AG04450 (cell line): ENCODE data around the gene DPYSL5. TPM values are rescaled to one million over a fixed set of nuclear protein-coding genes. Genes with fewer than 3 reads are reported as not detected.

Source experiments
- CTCF ChIA-PET: fragments of 300-600, 350-600 bp; formaldehyde crosslinking; extraction: SDS; loops from one replicate; lab custom pipeline; 2022; ENCODE audit warnings: antibody characterized with exemption, inconsistent platforms; lab: Charles Lee
- POLR2A ChIA-PET: fragments of 350-600 bp; formaldehyde crosslinking; extraction: SDS; loops from one replicate; lab custom pipeline; 2021; ENCODE audit warnings: antibody characterized with exemption, inconsistent platforms; lab: Yijun Ruan, JAX
- DNase-seq: peaks from one replicate; pipeline ENCODE4 v3.0.0-alpha.2; 2011; ENCODE audit warnings: low read depth, low spot score
- H3K27ac ChIP-seq: one replicate; pipeline ENCODE4 v1.5.1; 2012; ENCODE audit warnings: low read depth, low read length, control low read depth
- H3K27me3 ChIP-seq: one replicate; pipeline ENCODE4 v1.6.0; 2012; ENCODE audit warnings: low read length; ENCODE audit not compliant: control insufficient read depth, insufficient read depth
- H3K4me3 ChIP-seq: 2 replicates; pipeline ENCODE4 v1.5.1; 2011; ENCODE audit warnings: mild to moderate bottlenecking, low read depth, low read length, control low read depth
- H3K9me3 ChIP-seq: 2 replicates; pipeline ENCODE4 v1.5.1; 2012; ENCODE audit warnings: low read length; ENCODE audit not compliant: control insufficient read depth, insufficient read depth
- polyA plus RNA-seq: library from polyadenylated mRNA; depleted of rRNA; stranded (reverse); fragments of >200 nt; gene quantifications from 2 replicates; pipeline ENCODE4 v1.2.3, GENCODE V29; 2011
- TF ChIP-seq, protein P1 (sequence below): IDR thresholded peaks from 2 replicates; pipeline ENCODE4 v1.5.1; 2011; ENCODE audit warnings: low read depth, low read length, control low read depth, inconsistent platforms

DPYSL5 gene
- polyA plus RNA-seq, 1 experiment = not detected

DNA sequence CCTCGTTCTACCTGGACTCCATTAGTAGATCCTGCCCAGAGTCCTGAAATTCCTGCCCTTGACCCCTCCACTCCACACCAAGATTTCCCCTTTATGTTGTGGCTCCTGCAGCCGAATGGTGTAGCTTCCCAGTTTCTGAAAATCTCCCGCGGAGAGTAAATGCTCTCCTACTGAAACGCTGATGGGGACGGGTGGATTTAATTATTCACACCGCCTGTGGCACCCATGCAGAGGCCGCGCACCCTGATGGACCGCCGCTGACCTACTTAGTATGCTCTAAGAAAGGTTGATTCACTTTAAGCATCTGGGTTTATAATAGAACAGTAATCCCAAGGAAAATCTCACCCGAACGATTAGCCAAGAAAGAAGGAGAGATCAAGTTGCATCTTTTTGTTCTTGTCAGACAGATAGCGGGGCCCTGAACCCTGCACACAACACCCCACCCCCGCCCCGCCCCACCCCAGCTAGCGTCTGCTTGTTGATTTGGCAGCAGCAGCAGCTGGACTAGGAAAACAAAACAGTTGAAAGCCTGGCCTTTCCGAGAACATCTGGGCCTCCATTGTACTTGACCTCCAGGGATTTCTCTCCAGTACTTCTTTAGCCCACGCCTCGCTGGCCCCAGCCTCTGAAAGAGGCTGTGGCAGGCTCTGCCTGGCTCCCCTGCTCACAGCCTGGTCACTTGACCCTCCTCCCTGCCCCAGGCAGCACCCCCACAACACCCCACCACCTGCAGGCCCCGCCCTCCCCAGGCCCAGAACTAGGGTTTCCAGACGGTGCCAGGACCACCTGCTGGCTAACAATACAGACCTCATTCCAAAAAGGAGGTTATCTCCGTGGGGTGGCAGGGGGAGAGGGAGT, 53.6 kb downstream of the DPYSL5 start:
- TF ChIP-seq, protein P1, sequence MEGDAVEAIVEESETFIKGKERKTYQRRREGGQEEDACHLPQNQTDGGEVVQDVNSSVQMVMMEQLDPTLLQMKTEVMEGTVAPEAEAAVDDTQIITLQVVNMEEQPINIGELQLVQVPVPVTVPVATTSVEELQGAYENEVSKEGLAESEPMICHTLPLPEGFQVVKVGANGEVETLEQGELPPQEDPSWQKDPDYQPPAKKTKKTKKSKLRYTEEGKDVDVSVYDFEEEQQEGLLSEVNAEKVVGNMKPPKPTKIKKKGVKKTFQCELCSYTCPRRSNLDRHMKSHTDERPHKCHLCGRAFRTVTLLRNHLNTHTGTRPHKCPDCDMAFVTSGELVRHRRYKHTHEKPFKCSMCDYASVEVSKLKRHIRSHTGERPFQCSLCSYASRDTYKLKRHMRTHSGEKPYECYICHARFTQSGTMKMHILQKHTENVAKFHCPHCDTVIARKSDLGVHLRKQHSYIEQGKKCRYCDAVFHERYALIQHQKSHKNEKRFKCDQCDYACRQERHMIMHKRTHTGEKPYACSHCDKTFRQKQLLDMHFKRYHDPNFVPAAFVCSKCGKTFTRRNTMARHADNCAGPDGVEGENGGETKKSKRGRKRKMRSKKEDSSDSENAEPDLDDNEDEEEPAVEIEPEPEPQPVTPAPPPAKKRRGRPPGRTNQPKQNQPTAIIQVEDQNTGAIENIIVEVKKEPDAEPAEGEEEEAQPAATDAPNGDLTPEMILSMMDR = no peak
- no peak for DNase-seq
- CTCF ChIA-PET = no interaction called here
- Histone ChIP-seq H3K4me3 (no peak overlapping the region), H3K27me3 (peaks cover 48% of the 10 kb centered on the region), H3K27ac (no peak overlapping the region), H3K9me3 (no peaks in the 10 kb centered on the region)
- POLR2A ChIA-PET = no interaction called here

DNA sequence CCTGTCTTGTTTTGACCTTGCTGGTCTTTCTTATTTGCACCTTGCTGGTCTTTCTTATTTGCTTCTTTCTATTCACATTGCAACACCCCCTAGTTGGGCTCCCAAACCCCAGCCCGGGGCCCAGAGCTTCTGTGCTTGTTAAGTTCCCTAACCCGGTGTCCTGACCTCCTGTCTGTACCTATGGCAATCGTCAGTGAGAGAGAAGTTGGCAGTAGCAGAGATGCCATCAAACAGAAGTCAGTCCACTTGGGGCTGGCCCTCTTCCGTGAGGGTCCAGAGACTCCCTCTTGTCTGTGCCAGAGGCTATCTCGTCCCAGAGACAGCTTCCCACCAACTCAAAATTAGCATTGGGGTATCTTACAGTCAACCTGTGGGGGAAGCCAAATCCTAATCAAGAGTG, 55.7 kb downstream of the DPYSL5 start:
- CTCF ChIA-PET = no interaction called here
- Histone ChIP-seq H3K9me3 (no peaks in the 10 kb centered on the region), H3K4me3 (no peak overlapping the region), H3K27me3 (peaks cover 52% of the 10 kb centered on the region), H3K27ac (no peak overlapping the region)
- POLR2A ChIA-PET = no interaction called here
- TF ChIP-seq, protein P1 = no peak
- no peak for DNase-seq

DNA sequence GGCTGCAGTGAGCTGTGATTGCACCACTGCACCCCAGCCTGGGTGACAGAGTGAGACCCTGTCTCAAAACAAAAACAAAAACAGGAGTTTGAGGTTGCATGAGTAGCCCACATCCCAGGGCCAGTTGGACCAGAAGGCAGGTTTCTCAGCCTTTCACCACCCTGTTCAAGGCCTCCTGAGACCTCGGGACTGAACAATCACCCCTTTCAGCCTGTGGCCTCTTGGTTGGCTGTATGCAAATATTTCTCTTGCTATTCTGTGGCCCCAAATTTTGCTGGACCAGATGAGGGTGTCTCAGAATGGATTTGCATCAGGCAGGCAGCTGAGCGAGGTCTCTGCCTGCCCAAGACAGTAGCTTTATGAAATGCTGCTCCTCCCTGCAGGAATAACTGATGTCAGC, 56.9 kb downstream of the DPYSL5 start:
- DNase-seq = no peak
- TF ChIP-seq, protein P1 = no peak
- H3K9me3 ChIP-seq = no peaks in the 10 kb centered on the region
- ChIA-PET POLR2A (no interaction called here), CTCF (no interaction called here)
- H3K27me3 ChIP-seq = peaks cover 59% of the 10 kb centered on the region
- no peak overlapping the region for H3K4me3 ChIP-seq
- no peak overlapping the region for H3K27ac ChIP-seq

DNA sequence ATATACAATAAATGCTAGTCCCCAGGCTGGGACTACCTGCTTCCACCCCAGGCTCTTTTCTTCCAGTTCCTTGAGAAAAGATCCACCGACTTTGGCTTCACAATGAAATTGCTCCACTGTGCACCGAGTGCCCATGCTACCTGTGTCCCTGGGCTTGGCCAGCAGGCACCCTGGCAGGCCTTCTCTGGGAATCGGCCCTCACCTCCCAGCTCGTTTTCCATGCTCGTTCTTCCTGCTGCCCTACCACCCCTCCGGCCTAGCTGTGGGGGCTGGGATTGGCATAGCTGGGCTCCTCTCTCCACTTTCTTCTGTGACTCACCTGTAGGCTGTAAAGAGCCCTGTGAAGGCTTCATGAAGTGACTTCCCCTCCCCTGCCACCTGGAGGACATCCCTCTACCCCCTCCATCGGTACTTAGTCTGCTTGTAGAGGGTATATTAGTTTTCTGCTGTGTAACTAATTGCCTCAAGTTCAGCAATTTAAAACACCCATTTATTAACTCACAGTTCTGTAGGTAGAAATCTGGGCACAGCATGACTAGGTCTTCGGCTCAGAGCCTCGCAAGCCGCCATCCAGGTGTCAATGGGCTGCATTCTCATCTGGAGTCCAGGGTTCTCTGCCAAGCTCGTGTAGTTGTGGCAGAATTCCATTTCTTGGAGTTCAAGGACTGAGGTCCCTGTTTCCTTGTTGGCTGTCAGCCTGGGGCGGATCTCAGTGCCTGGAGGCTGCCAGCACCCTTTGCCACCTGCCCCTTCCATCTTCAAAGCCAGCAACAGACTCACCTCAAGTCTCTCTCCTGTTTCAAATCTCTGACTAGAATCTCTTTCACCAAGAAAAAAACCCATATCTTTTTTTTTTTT, 57.6 kb downstream of the DPYSL5 start:
- POLR2A ChIA-PET = no interaction called here
- H3K27me3 ChIP-seq = peaks cover 60% of the 10 kb centered on the region
- H3K27ac ChIP-seq = no peak overlapping the region
- CTCF ChIA-PET = no interaction called here
- no peak for DNase-seq
- H3K4me3 ChIP-seq = no peak overlapping the region
- no peaks in the 10 kb centered on the region for H3K9me3 ChIP-seq
- TF ChIP-seq, protein P1 = no peak

DNA sequence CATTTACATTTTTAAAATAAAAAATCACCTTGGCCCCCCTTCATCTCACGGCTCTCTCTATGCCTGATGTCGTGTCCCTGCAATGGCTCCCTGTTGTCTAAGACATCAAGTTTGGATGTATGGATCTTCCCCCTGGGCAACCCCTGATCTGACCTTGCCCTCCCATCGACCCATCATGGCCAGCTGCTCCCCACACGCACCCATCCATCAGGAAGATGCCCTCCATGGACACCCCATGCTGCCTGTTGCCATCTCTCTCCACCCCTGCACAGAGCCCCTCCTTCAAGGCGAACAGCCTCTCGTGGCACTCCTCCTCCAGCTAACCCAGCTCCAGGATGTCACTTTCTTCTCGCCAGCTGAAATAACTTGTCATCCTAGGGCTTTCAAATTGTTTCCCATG, 59.5 kb downstream of the DPYSL5 start:
- POLR2A ChIA-PET = interaction anchor here (0.7 kb wide), 1 partner anchor 18 kb away, joined by 3 read pairs; no protein-coding TSS in a partner anchor
- Histone ChIP-seq H3K4me3 (no peak overlapping the region), H3K9me3 (no peaks in the 10 kb centered on the region), H3K27me3 (peaks cover 55% of the 10 kb centered on the region), H3K27ac (no peak overlapping the region)
- TF ChIP-seq, protein P1 = no peak
- CTCF ChIA-PET = interaction anchor here (0.5 kb wide), 1 partner anchor 18 kb away, joined by 3 read pairs; no protein-coding TSS in a partner anchor
- no peak for DNase-seq
